Neural cell (in vitro differentiated cells): ENCODE measurements around the gene POU2F3.

Source experiments
- CTCF ChIP-seq: fragments of 450-650 bp; IDR thresholded peaks from 2 replicates; pipeline ENCODE4 v1.5.1; 2014; ENCODE audit warnings: antibody characterized with exemption, mild to moderate bottlenecking, moderate library complexity; ENCODE audit not compliant: poor library complexity, severe bottlenecking
- EZH2 ChIP-seq: fragments of 200-600, 300-800 bp; shearing (Covaris generic), sonication (generic); IDR thresholded peaks from 2 replicates; pipeline ENCODE4 v1.6.1; 2014; ENCODE audit warnings: antibody characterized with exemption, low read length, borderline replicate concordance, mild to moderate bottlenecking; ENCODE audit not compliant: insufficient read depth, poor library complexity, severe bottlenecking
- SMC3 ChIP-seq: fragments of 450-650 bp; conservative IDR thresholded peaks from 2 replicates; pipeline ENCODE4 v1.6.1; 2014; ENCODE audit warnings: antibody characterized with exemption, mild to moderate bottlenecking, moderate library complexity; ENCODE audit not compliant: poor library complexity
- TAF1 ChIP-seq: IDR thresholded peaks from 2 replicates; pipeline ENCODE4 v1.6.1; 2012; ENCODE audit warnings: low read depth

DNA sequence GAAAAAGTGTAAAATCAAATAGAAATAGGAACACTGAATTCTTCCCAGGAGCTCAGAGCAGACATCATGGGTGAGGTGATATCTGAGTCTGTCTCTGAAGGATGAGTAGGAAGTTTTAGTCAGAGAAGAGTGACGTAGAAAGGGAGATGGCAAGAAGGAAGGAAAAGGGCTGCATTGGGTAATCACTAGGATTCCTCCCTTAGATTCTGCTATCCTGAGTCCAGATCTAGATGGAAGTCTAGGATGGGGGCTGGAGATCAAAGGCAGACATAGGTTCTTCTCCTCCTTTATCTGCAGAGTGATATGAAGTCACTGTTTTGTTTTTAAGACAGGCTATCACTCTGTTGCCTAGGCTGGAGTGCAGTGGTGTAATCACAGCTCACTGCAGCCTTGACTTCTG lies 30.4 kb downstream of the POU2F3 start:
- TF ChIP-seq EZH2 (no peak), CTCF (no peak), SMC3 (no peak), TAF1 (no peak)
